ENCODE results near the gene ZNF580. TPM values are rescaled to one million over a fixed set of nuclear protein-coding genes. Genes with fewer than 3 reads are reported as not detected.

Gene ZNF580
- total RNA-seq, 4 donors from 2014 or later = 11.4 to 20.5 (median 13.8) TPM

DNA sequence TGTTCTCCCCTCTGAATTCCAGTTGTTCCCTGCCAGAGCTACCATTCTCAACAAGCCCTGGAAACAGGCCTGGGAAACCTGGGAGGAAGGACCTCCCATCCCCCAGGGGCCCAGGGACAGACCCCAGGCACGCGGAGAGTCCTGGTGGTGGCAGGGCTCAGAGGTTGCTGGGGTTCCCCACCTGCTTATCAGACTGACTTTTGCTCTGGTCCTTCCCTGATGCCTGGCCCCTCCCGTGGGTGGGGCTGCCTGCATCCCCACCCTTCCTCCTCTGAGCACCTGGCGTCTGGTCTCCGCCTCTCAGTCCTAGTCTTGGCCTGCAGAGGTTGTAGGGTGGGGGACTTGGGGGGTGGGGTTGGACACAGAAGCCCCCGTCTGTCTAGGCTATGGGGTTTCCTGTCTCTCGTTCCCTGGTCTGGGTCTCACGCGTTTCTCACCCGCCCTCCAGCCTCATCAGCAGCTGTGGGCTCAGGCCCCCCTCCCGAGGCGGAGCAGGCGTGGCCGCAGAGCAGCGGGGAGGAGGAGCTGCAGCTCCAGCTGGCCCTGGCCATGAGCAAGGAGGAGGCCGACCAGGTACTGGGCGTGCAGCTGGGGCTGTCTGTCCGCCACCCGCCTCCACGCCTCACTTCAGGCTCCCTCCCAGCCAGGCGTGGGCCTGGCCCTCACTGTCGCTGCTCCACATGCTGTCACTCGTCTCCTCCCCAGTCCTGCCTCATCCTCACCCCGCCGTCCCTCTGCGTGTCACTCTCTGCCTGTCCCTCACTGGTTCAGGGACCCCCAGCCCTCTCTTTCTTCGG is 47.8 kb downstream of the ZNF580 start:
- TF ChIP-seq, protein P1, sequence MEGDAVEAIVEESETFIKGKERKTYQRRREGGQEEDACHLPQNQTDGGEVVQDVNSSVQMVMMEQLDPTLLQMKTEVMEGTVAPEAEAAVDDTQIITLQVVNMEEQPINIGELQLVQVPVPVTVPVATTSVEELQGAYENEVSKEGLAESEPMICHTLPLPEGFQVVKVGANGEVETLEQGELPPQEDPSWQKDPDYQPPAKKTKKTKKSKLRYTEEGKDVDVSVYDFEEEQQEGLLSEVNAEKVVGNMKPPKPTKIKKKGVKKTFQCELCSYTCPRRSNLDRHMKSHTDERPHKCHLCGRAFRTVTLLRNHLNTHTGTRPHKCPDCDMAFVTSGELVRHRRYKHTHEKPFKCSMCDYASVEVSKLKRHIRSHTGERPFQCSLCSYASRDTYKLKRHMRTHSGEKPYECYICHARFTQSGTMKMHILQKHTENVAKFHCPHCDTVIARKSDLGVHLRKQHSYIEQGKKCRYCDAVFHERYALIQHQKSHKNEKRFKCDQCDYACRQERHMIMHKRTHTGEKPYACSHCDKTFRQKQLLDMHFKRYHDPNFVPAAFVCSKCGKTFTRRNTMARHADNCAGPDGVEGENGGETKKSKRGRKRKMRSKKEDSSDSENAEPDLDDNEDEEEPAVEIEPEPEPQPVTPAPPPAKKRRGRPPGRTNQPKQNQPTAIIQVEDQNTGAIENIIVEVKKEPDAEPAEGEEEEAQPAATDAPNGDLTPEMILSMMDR (IDR thresholded peaks at IDR 0.05) = no peak
- DNase-seq (ENCODE audit: low spot score) (no peak), ATAC-seq (ENCODE audit: low FRiP score) (no peak)

DNA sequence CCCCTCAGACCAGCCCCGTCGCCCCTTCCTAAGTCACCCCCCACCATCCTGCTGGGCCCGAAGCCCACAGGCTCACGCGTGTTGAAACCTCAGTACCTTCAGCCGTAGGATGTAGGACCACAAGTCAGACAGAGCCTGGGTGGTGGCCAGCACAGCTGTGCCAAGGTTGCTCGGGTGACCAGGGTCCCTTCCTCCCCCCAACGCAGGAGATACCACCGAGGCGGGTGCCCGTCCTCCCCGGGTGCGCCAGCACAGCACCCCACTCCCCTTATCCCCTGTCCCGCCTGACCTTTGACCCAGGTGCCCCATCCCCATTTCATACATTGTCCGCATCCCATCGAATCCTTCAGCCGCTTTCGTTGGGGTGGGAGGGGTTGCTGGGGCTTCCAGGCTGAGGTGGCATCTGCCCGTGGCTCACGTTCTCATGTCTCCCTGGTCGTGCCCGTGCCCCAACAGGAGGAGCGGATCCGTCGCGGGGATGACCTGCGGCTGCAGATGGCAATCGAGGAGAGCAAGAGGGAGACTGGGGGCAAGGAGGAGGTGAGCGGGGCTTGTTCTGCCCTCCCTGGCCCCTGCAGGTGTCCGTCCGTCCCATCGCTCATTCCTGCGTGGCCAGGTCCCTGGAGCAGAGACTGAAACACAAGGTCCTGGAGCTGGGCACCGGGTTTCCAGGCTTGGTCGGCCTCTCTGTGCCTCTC is 48.8 kb downstream of the ZNF580 start:
- ATAC-seq (ENCODE audit: low FRiP score) = no peak
- TF ChIP-seq, protein P1 (IDR thresholded peaks at IDR 0.05) = no peak
- DNase-seq (ENCODE audit: low spot score) = no peak

DNA sequence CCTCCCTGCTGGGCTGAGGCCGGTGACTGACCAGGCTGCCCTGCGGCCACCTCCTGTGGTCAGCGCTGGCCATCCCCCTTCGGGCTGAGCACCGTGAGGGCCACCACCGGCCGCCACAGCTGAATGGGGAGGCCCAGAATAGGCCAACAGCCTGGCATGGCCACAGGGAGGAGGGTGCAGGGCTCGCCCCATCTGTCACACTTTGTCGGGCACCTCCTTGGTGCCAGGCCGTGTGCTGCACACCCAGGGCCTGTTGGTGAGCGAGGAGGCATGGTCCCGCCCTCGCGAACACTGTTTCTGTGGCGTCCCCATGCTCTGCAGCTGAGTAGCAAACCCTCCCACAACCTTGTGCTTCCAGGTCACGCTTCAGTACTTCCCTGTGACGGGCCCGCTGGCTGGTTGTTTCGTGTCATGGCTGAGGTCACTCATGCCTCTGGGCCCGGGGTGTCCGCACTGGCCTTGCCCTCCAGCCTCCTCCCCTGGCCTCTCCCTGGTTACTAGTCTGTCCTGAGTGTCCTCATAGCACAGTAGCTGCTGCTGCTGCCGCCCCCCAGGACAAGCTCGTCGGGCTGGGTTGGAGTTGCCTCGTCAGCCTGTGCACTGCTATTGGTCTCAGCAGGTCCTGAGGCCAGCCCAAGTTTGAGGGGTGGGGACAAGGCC is 49.4 kb downstream of the ZNF580 start:
- TF ChIP-seq, protein P1 (IDR thresholded peaks at IDR 0.05) = no peak
- no peak for DNase-seq (ENCODE audit: low spot score)

GRCh38 chr19:55690769-55691545 is 50.2 kb downstream of the ZNF580 start:
- no peak for DNase-seq (ENCODE audit: low spot score)
- TF ChIP-seq, protein P1 (IDR thresholded peaks at IDR 0.05) = no peak

More for the DNA sequence above, 49.4 kb downstream of the ZNF580 start:
- no peak for ATAC-seq (ENCODE audit: low FRiP score)

DNA sequence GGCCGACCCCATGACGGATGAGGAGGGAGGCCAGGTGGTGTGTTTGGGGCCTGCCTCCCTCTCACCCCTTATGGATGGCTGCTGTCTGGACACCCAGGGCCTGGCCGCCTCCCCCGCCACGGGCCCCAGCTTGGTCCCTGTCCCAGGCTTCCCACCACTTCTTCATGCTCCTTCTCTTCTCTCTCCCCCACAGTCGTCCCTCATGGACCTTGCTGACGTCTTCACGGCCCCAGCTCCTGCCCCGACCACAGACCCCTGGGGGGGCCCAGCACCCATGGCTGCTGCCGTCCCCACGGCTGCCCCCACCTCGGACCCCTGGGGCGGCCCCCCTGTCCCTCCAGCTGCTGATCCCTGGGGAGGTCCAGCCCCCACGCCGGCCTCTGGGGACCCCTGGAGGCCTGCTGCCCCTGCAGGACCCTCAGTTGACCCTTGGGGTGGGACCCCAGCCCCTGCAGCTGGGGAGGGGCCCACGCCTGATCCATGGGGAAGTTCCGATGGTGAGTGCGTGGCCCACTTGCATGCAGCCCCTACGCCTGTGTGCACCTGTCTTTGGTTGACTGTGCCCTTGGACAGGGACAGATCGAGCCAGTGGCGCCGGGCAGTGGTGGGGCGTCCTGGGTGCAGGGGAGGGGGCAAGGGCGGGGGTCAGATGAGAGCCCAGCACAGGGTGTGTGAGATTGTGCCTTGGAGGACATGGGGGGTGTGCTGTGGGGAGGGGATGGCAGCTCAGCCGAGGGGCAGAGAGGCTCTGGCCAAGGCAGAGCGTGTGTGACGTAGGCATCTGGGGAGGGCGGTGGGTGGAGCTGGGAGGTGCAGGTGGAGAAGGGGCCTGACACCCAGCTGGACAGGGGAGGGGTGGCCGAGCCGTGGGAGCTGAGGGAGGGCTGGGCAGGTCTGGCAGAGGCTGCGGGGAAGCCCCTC is 51.0 kb downstream of the ZNF580 start:
- TF ChIP-seq, protein P1 (IDR thresholded peaks at IDR 0.05) = no peak
- no peak for ATAC-seq (ENCODE audit: low FRiP score)
- DNase-seq (ENCODE audit: low spot score) = no peak

More at GRCh38 chr19:55690769-55691545, 50.2 kb downstream of the ZNF580 start:
- no peak for ATAC-seq (ENCODE audit: low FRiP score)

GRCh38 chr19:55692681-55693081 is 51.9 kb downstream of the ZNF580 start:
- ATAC-seq (ENCODE audit: low FRiP score) (no peak), DNase-seq (ENCODE audit: low spot score) (no peak)
- TF ChIP-seq, protein P1 (IDR thresholded peaks at IDR 0.05) = no peak
